Activated B cell treated with CpG ODN at 0.5 μM for 24 hours (primary cell): ENCODE data around the gene GABBR2. TPM values are rescaled to one million over a fixed set of nuclear protein-coding genes. Genes with fewer than 3 reads are reported as not detected.
A peak's percentile ranks its signal among the peaks of the same experiment; 100 is the strongest.

Experiments used
- ATAC-seq: fragments of 200-7000 bp; cut with Tn5 transposase; one replicate; pipeline ENCODE4 v1.10.0; 2021; ENCODE audit warnings: low read depth, mild to moderate bottlenecking, moderate library complexity
- CTCF ChIA-PET: fragments of 350-600 bp; sonication (Branson Sonifier 250); formaldehyde crosslinking; loops from one replicate; lab custom pipeline; 2021; ENCODE audit warnings: antibody characterized with exemption; lab: Charles Lee
- POLR2A ChIA-PET: fragments of 350-600 bp; sonication (Branson Sonifier 250); formaldehyde crosslinking; loops from one replicate; lab custom pipeline; 2021; ENCODE audit warnings: antibody characterized with exemption; lab: Charles Lee
- DNase-seq: peaks from one replicate; pipeline ENCODE4 v3.0.0; 2022
- H3K27ac Mint-ChIP-seq: one replicate; pipeline ENCODE4 v1.8.0; 2020; ENCODE audit warnings: mixed read lengths
- H3K27me3 Mint-ChIP-seq: one replicate; pipeline ENCODE4 v1.8.0; 2021; ENCODE audit warnings: mixed read lengths
- H3K36me3 Mint-ChIP-seq: one replicate; pipeline ENCODE4 v1.8.0; 2021; ENCODE audit warnings: low read depth, mixed read lengths
- H3K4me1 Mint-ChIP-seq: one replicate; pipeline ENCODE4 v1.8.0; 2021; ENCODE audit warnings: mixed read lengths
- H3K4me3 Mint-ChIP-seq: one replicate; pipeline ENCODE4 v1.8.0; 2020; ENCODE audit warnings: mild to moderate bottlenecking, mixed read lengths
- H3K9me3 Mint-ChIP-seq: one replicate; pipeline ENCODE4 v1.8.0; 2020; ENCODE audit warnings: mixed read lengths
- CTCF ChIP-seq: fragments of 200-600 bp; IDR thresholded peaks from one replicate; pipeline ENCODE4 v1.8.0; 2022; ENCODE audit warnings: antibody characterized with exemption, mild to moderate bottlenecking
- intact Hi-C: fragments of 100-400 bp; cut with micrococcal nuclease; formaldehyde crosslinking; loops from one replicate; pipeline ENCODE4 v1.15.1; 2024
- total RNA-seq: library from RNA; stranded (reverse); gene quantifications from 2 replicates; pipeline ENCODE4 v1.2.3, GENCODE V29; 2022

The GABBR2 gene
- total RNA-seq, 1 donor from 2014 or later = not detected

- no peak overlapping the region for H3K27ac Mint-ChIP-seq
- H3K27me3 Mint-ChIP-seq = no peaks in the 10 kb centered on the region
- H3K4me1 Mint-ChIP-seq = peaks cover 55% of the 10 kb centered on the region
These were observed 330.4 kb downstream of the GABBR2 start for GRCh38 chr9:98378206-98378780.

DNA sequence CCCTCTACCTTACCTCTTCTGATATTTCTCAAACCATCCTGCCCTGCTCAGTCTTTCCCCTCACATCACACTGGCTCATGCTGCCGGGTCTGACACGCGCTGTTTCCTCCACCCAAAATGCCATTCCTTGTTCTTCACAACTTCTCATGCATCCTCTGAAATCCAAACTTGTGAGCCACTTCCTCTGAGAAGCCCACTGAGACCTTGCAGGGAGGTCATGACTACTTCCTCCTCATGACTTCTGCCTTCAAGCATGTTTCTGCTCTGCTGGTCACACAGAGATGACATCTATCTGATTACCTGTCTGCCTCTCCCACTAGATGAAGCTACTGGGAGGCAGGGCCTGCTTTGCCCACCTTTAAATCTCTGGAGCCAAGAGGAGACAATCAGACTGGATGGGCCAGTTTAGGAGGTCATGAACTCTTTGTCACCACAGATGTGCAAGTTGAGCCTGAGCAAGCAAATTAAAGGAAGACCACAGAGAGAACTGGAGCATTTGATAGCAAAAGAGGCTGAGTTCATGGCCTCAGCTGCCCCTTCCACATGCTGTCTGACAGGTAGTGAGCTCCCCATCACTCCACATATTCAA is 333.5 kb downstream of the GABBR2 start:
- intact Hi-C loops = no loop called here
- H3K9me3 Mint-ChIP-seq = no peaks in the 10 kb centered on the region
- ChIA-PET CTCF (no interaction called here), POLR2A (interaction anchor here (0.6 to 0.7 kb wide), 2 partner anchors 118 to 732 kb away, joined by 3 to 6 read pairs; no protein-coding TSS in a partner anchor)
- no peaks in the 10 kb centered on the region for H3K36me3 Mint-ChIP-seq
- H3K27me3 Mint-ChIP-seq = no peaks in the 10 kb centered on the region
- TF ChIP-seq CTCF = no peak
- ATAC-seq = peak; percentile 87
- H3K4me1 Mint-ChIP-seq = peaks cover 37% of the 10 kb centered on the region
- no peak for DNase-seq
- no peak overlapping the region for H3K4me3 Mint-ChIP-seq
- peak overlapping the region; percentile 21 for H3K27ac Mint-ChIP-seq

More at GRCh38 chr9:98378206-98378780, 330.4 kb downstream of the GABBR2 start:
- TF ChIP-seq CTCF = no peak
- POLR2A ChIA-PET = no interaction called here
- Mint-ChIP-seq H3K36me3 (no peaks in the 10 kb centered on the region), H3K9me3 (no peaks in the 10 kb centered on the region), H3K4me3 (no peak overlapping the region)
- intact Hi-C loops = no loop called here
- DNase-seq (no peak), ATAC-seq (no peak)
- CTCF ChIA-PET = no interaction called here

GRCh38 chr9:98374385-98375051 is 334.2 kb downstream of the GABBR2 start:
- ATAC-seq (no peak), DNase-seq (no peak)
- POLR2A ChIA-PET = interaction anchor here (0.6 kb wide), 1 partner anchor 118 kb away, joined by 6 read pairs; no protein-coding TSS in a partner anchor
- H3K4me1 Mint-ChIP-seq = peaks cover 30% of the 10 kb centered on the region
- H3K27ac Mint-ChIP-seq = no peak overlapping the region
- no peaks in the 10 kb centered on the region for H3K27me3 Mint-ChIP-seq
- no peak overlapping the region for H3K4me3 Mint-ChIP-seq
- H3K36me3 Mint-ChIP-seq = no peaks in the 10 kb centered on the region
- TF ChIP-seq CTCF = no peak
- intact Hi-C loops = no loop called here
- no peaks in the 10 kb centered on the region for H3K9me3 Mint-ChIP-seq
- CTCF ChIA-PET = no interaction called here

DNA sequence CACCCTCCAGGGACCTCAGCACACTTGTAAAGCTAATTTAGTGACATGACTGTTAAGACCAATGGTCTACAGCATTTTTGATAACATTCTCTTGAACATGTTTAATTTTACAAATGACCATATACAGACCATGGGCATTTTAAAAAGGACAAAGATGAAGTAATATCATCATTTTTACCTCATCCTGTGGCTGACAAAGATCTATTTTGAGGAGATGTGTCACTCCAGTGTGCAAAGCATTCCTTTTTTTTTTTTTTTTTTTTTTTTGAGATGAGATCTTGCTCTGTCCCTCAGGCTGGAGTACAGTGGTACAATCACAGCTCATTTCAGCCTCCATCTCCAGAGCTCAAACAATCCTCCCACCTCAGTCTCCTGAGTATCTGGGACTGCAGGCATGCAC is 335.1 kb downstream of the GABBR2 start:
- ChIA-PET CTCF (no interaction called here), POLR2A (no interaction called here)
- Mint-ChIP-seq H3K36me3 (no peaks in the 10 kb centered on the region), H3K27ac (no peak overlapping the region), H3K27me3 (no peaks in the 10 kb centered on the region), H3K9me3 (no peaks in the 10 kb centered on the region), H3K4me3 (no peak overlapping the region), H3K4me1 (peaks cover 24% of the 10 kb centered on the region)
- intact Hi-C loops = no loop called here
- no peak for TF ChIP-seq CTCF
- no peak for DNase-seq
- ATAC-seq = no peak

DNA sequence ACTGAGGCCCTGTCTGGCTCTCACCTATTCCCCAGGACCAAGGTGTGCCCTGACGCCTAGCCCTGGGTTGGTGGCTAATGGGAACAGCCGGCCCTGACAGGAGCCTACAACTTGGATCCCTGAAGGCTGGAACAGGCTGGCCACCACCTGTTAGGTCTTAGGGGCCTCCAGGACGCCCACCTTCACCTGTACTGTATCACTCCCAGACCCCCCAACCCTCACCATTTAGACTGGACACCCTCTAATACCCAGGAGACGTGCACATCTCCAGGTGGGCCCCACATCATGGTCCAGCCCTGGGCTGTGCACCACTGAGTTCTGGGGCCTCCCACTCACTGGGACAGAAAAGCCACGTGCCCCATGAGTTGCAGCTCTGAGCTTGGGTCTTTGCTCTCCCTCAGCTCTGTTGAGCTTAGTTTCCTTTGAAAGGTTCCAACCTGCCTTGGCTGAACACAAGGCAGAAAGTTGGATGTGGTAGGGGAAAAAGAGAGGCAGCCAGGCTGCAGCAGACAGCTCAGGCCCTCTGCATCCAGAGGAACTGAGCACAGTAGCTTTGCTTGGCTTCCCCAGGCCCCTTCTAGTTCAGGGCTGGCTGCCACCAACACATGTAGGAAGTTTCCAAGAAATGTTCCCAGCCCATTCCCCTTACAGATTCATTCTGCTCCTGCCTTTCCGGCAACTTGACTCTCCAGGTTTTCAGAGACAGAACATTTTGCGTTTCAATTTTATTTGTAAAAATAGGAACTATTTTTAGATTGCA is 336.5 kb downstream of the GABBR2 start:
- DNase-seq (no peak), ATAC-seq (no peak)
- Mint-ChIP-seq H3K4me1 (peaks cover 18% of the 10 kb centered on the region), H3K27me3 (peaks cover 3% of the 10 kb centered on the region), H3K9me3 (peaks cover 1% of the 10 kb centered on the region), H3K4me3 (no peak overlapping the region), H3K27ac (no peak overlapping the region), H3K36me3 (no peaks in the 10 kb centered on the region)
- intact Hi-C loops = no loop called here
- POLR2A ChIA-PET = no interaction called here
- TF ChIP-seq CTCF = no peak
- CTCF ChIA-PET = no interaction called here
